ENCODE results near the gene LRRC47. TPM values are rescaled to one million over a fixed set of nuclear protein-coding genes. Genes with fewer than 3 reads are reported as not detected.

LRRC47 gene
- total RNA-seq, 5 donors from 2014 or later (not counting 1 experiment from before 2014, with no cell fraction given): 37.3 to 49.1 (median 44.5) TPM

GRCh38 chr1:3785045-3785444, 11.3 kb downstream of the LRRC47 start:
- H3K9me3 ChIP-seq: no peaks in the 10 kb centered on the region
- H3K4me1 Mint-ChIP-seq: peaks cover 9 to 23% (median 9%) of the 10 kb centered on the region in 3 donors
- no peak overlapping the region for H3K4me3 Mint-ChIP-seq
- DNase-seq (no peak), ATAC-seq (replicated peaks in 1 of 4) (no peak)
- no peaks in the 10 kb centered on the region for H3K27me3 ChIP-seq (replicated peaks in 1 of 2; ENCODE audit: control insufficient read depth in 2 of 2, extremely low read depth in 1 of 2, insufficient read depth in 2 of 2, low read length in 1 of 2)
- WGBS (ENCODE audit: insufficient coverage): 96% methylated on average over 13 of the region's 13 CpGs
- no peak overlapping the region for H3K27ac ChIP-seq (ENCODE audit: low read length)
- peaks cover 49% of the 10 kb centered on the region for H3K36me3 Mint-ChIP-seq
- H3K36me3 ChIP-seq (ENCODE audit: control insufficient read depth in 2 of 2, extremely low read depth in 1 of 2, insufficient read depth in 1 of 2, low read length in 1 of 2): peaks cover 19 to 78% of the 10 kb centered on the region in 2 donors
- no peaks in the 10 kb centered on the region for H3K9me3 Mint-ChIP-seq
- H3K27me3 Mint-ChIP-seq: no peaks in the 10 kb centered on the region
- ChIA-PET POLR2A (no interaction called here), CTCF (no interaction called here)
- H3K4me3 ChIP-seq (ENCODE audit: control insufficient read depth in 1 of 2, extremely low read depth in 1 of 2, low read length in 1 of 2): no peak overlapping the region
- H3K27ac Mint-ChIP-seq: no peak overlapping the region
- H3K4me1 ChIP-seq (ENCODE audit: control insufficient read depth in 1 of 2, extremely low read depth in 1 of 2, insufficient read depth in 2 of 2, low read length in 2 of 2): peaks cover 0 to 28% of the 10 kb centered on the region in 2 experiments

- no peaks in the 10 kb centered on the region for H3K9me3 ChIP-seq
- H3K4me1 Mint-ChIP-seq: peaks cover 5 to 18% (median 9%) of the 10 kb centered on the region in 3 donors
- H3K27me3 ChIP-seq (replicated peaks in 1 of 2; ENCODE audit: control insufficient read depth in 2 of 2, extremely low read depth in 1 of 2, insufficient read depth in 2 of 2, low read length in 1 of 2): no peaks in the 10 kb centered on the region
- no peaks in the 10 kb centered on the region for H3K9me3 Mint-ChIP-seq
- WGBS (ENCODE audit: insufficient coverage): 98% methylated on average over 21 of the region's 30 CpGs
- POLR2A ChIA-PET: no interaction called here
- H3K4me3 Mint-ChIP-seq: no peak overlapping the region
- peaks cover 52% of the 10 kb centered on the region for H3K36me3 Mint-ChIP-seq
- DNase-seq (no peak), ATAC-seq (replicated peaks in 1 of 4) (no peak)
- no peak overlapping the region for H3K4me3 ChIP-seq (ENCODE audit: control insufficient read depth in 1 of 2, extremely low read depth in 1 of 2, low read length in 1 of 2)
- H3K27me3 Mint-ChIP-seq: no peaks in the 10 kb centered on the region
- no peak overlapping the region for H3K27ac Mint-ChIP-seq
- peaks cover 19 to 83% of the 10 kb centered on the region in 2 donors for H3K36me3 ChIP-seq (ENCODE audit: control insufficient read depth in 2 of 2, extremely low read depth in 1 of 2, insufficient read depth in 1 of 2, low read length in 1 of 2)
- H3K4me1 ChIP-seq (ENCODE audit: control insufficient read depth in 1 of 2, extremely low read depth in 1 of 2, insufficient read depth in 2 of 2, low read length in 2 of 2): peaks cover 0 to 20% of the 10 kb centered on the region in 2 experiments
- H3K27ac ChIP-seq (ENCODE audit: low read length): no peak overlapping the region
- CTCF ChIA-PET: no interaction called here
Measured at GRCh38 chr1:3783651-3784474, 12.4 kb downstream of the LRRC47 start.

GRCh38 chr1:3780901-3781300, 15.4 kb downstream of the LRRC47 start:
- WGBS (ENCODE audit: insufficient coverage): 97% methylated on average over 6 of the region's 21 CpGs
- POLR2A ChIA-PET: no interaction called here

GRCh38 chr1:3779912-3780416, 16.3 kb downstream of the LRRC47 start:
- Histone ChIP-seq H3K9me3 (no peaks in the 10 kb centered on the region), H3K27me3 (replicated peaks in 1 of 2; ENCODE audit: control insufficient read depth in 2 of 2, extremely low read depth in 1 of 2, insufficient read depth in 2 of 2, low read length in 1 of 2) (no peaks in the 10 kb centered on the region), H3K4me3 (ENCODE audit: control insufficient read depth in 1 of 2, extremely low read depth in 1 of 2, low read length in 1 of 2) (no peak overlapping the region), H3K27ac (ENCODE audit: low read length) (no peak overlapping the region), H3K36me3 (ENCODE audit: control insufficient read depth in 2 of 2, extremely low read depth in 1 of 2, insufficient read depth in 1 of 2, low read length in 1 of 2) (peaks cover 17 to 57% of the 10 kb centered on the region in 2 donors), H3K4me1 (ENCODE audit: control insufficient read depth in 1 of 2, extremely low read depth in 1 of 2, insufficient read depth in 2 of 2, low read length in 2 of 2) (peaks cover 0 to 9% of the 10 kb centered on the region in 2 experiments)
- DNase-seq: no peak
- H3K27me3 Mint-ChIP-seq: no peaks in the 10 kb centered on the region
- CTCF ChIA-PET: no interaction called here
- H3K4me3 Mint-ChIP-seq: no peak overlapping the region
- ATAC-seq (replicated peaks in 1 of 4): no peak
- peaks cover 38% of the 10 kb centered on the region for H3K36me3 Mint-ChIP-seq
- no peak overlapping the region for H3K27ac Mint-ChIP-seq
- H3K4me1 Mint-ChIP-seq: peaks cover 5 to 7% (median 5%) of the 10 kb centered on the region in 3 donors
- WGBS (ENCODE audit: insufficient coverage): 89% methylated on average over 16 of the region's 20 CpGs
- POLR2A ChIA-PET: no interaction called here
- no peaks in the 10 kb centered on the region for H3K9me3 Mint-ChIP-seq

More at GRCh38 chr1:3780901-3781300, 15.4 kb downstream of the LRRC47 start:
- H3K27ac ChIP-seq (ENCODE audit: low read length): no peak overlapping the region
- H3K4me3 Mint-ChIP-seq: no peak overlapping the region
- H3K36me3 Mint-ChIP-seq: peaks cover 43% of the 10 kb centered on the region
- CTCF ChIA-PET: no interaction called here
- no peaks in the 10 kb centered on the region for H3K9me3 Mint-ChIP-seq
- H3K36me3 ChIP-seq (ENCODE audit: control insufficient read depth in 2 of 2, extremely low read depth in 1 of 2, insufficient read depth in 1 of 2, low read length in 1 of 2): peaks cover 21 to 64% of the 10 kb centered on the region in 2 donors
- H3K4me1 Mint-ChIP-seq: peaks cover under 1 to 1% (median under 1%) of the 10 kb centered on the region in 3 donors
- no peaks in the 10 kb centered on the region for H3K9me3 ChIP-seq
- H3K4me1 ChIP-seq (ENCODE audit: control insufficient read depth in 1 of 2, extremely low read depth in 1 of 2, insufficient read depth in 2 of 2, low read length in 2 of 2): no peaks in the 10 kb centered on the region
- no peaks in the 10 kb centered on the region for H3K27me3 ChIP-seq (replicated peaks in 1 of 2; ENCODE audit: control insufficient read depth in 2 of 2, extremely low read depth in 1 of 2, insufficient read depth in 2 of 2, low read length in 1 of 2)
- no peak for ATAC-seq (replicated peaks in 1 of 4)
- no peaks in the 10 kb centered on the region for H3K27me3 Mint-ChIP-seq
- H3K27ac Mint-ChIP-seq: no peak overlapping the region
- no peak overlapping the region for H3K4me3 ChIP-seq (ENCODE audit: control insufficient read depth in 1 of 2, extremely low read depth in 1 of 2, low read length in 1 of 2)
- no peak for DNase-seq

GRCh38 chr1:3779265-3779911, 16.9 kb downstream of the LRRC47 start:
- Histone ChIP-seq H3K27me3 (replicated peaks in 1 of 2; ENCODE audit: control insufficient read depth in 2 of 2, extremely low read depth in 1 of 2, insufficient read depth in 2 of 2, low read length in 1 of 2) (no peaks in the 10 kb centered on the region), H3K4me1 (ENCODE audit: control insufficient read depth in 1 of 2, extremely low read depth in 1 of 2, insufficient read depth in 2 of 2, low read length in 2 of 2) (peaks cover 0 to 10% of the 10 kb centered on the region in 2 experiments), H3K9me3 (no peaks in the 10 kb centered on the region), H3K4me3 (ENCODE audit: control insufficient read depth in 1 of 2, extremely low read depth in 1 of 2, low read length in 1 of 2) (no peak overlapping the region), H3K36me3 (ENCODE audit: control insufficient read depth in 2 of 2, extremely low read depth in 1 of 2, insufficient read depth in 1 of 2, low read length in 1 of 2) (peaks cover 15 to 52% of the 10 kb centered on the region in 2 donors), H3K27ac (ENCODE audit: low read length) (no peak overlapping the region)
- ChIA-PET CTCF (no interaction called here), POLR2A (interaction anchor here in 1 of 2 donors (0.6 kb wide), 1 partner anchor 1208 kb away, joined by 3 read pairs; no protein-coding TSS in a partner anchor)
- peaks cover 5 to 7% (median 5%) of the 10 kb centered on the region in 3 donors for H3K4me1 Mint-ChIP-seq
- no peak overlapping the region for H3K27ac Mint-ChIP-seq
- ATAC-seq (replicated peaks in 1 of 4): no peak
- no peak overlapping the region for H3K4me3 Mint-ChIP-seq
- DNase-seq: no peak
- no peaks in the 10 kb centered on the region for H3K9me3 Mint-ChIP-seq
- WGBS (ENCODE audit: insufficient coverage): 98% methylated on average over 18 of the region's 23 CpGs
- peaks cover 32% of the 10 kb centered on the region for H3K36me3 Mint-ChIP-seq
- H3K27me3 Mint-ChIP-seq: no peaks in the 10 kb centered on the region

GRCh38 chr1:3778590-3779264, 17.6 kb downstream of the LRRC47 start:
- Mint-ChIP-seq H3K4me3 (no peak overlapping the region), H3K9me3 (no peaks in the 10 kb centered on the region), H3K36me3 (peaks cover 25% of the 10 kb centered on the region), H3K27me3 (no peaks in the 10 kb centered on the region), H3K27ac (no peak overlapping the region), H3K4me1 (peaks cover 5 to 7% (median 7%) of the 10 kb centered on the region in 3 donors)
- 79% methylated on average over 10 of the region's 14 CpGs for WGBS (ENCODE audit: insufficient coverage)
- peaks cover 12 to 45% of the 10 kb centered on the region in 2 donors for H3K36me3 ChIP-seq (ENCODE audit: control insufficient read depth in 2 of 2, extremely low read depth in 1 of 2, insufficient read depth in 1 of 2, low read length in 1 of 2)
- CTCF ChIA-PET: interaction anchor here in 1 of 2 donors (0.6 kb wide), 1 partner anchor 155 kb away, joined by 3 read pairs; no protein-coding TSS in a partner anchor
- POLR2A ChIA-PET: interaction anchor here in 1 of 2 donors (0.6 kb wide), 1 partner anchor 1207 kb away, joined by 3 read pairs; no protein-coding TSS in a partner anchor
- H3K27ac ChIP-seq (ENCODE audit: low read length): no peak overlapping the region
- H3K4me1 ChIP-seq (ENCODE audit: control insufficient read depth in 1 of 2, extremely low read depth in 1 of 2, insufficient read depth in 2 of 2, low read length in 2 of 2): peaks cover 0 to 10% of the 10 kb centered on the region in 2 experiments
- ATAC-seq (replicated peaks in 1 of 4): no peak
- DNase-seq: no peak
- no peak overlapping the region for H3K4me3 ChIP-seq (ENCODE audit: control insufficient read depth in 1 of 2, extremely low read depth in 1 of 2, low read length in 1 of 2)
- H3K9me3 ChIP-seq: no peaks in the 10 kb centered on the region
- H3K27me3 ChIP-seq (replicated peaks in 1 of 2; ENCODE audit: control insufficient read depth in 2 of 2, extremely low read depth in 1 of 2, insufficient read depth in 2 of 2, low read length in 1 of 2): no peaks in the 10 kb centered on the region

Measured in T-cell (primary cell).